NCI-H82 (cell line): Measurements from ENCODE around the gene IQCH.
A peak's percentile ranks its signal among the peaks of the same experiment; 100 is the strongest.
"Not testable (repeated sequence)": the region's sequence is repeated elsewhere in the genome, so short reads cannot be mapped to it uniquely, and the experiment has no call there.

Source experiments
- DNase-seq: peaks from one replicate; lab custom pipeline; 2025; lab: John Stamatoyannopoulos, UW

The IQCH gene

DNA sequence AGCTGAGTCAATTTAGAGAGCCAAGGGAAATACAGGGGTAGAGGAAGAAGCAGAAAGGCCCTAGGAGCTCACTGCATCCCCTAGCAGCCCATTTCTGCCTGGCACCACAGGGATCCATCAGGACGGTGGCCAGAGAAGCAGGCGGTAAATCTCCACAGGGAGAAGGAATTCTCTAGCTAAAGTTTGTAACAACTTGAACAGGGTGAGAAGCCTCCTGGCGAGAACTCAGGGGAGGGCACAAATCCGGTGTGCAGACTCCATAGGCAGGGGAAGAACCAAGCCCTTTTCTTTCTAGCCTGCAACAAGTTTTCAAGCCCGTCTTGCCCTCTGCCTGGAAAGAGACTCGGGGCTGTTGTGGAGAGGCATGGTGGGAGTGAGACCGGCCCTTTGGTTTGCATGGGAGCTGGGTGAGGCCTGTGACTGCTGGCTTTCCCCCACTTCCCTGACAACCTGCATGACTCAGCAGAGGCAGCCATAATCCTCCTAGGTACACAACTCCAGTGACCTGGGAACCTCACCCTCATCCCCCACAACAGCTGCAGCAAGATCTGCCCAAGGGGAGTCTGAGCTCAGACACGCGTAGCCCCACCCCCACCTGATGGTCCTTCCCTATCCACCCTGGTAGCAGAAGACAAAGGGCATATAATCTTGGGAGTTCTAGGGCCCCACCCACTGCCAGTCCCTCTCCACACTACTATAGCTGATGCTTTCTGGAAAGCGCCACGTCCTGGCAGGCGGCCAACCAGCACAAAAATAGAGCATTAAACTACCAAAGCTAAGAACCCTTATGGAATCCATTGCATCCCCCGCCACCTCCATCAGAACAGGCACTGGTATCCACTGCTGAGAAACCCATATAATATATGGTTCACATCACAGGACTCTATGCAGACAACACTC lies 182.0 kb downstream of the IQCH start:
- peak; percentile 63 for DNase-seq

DNA sequence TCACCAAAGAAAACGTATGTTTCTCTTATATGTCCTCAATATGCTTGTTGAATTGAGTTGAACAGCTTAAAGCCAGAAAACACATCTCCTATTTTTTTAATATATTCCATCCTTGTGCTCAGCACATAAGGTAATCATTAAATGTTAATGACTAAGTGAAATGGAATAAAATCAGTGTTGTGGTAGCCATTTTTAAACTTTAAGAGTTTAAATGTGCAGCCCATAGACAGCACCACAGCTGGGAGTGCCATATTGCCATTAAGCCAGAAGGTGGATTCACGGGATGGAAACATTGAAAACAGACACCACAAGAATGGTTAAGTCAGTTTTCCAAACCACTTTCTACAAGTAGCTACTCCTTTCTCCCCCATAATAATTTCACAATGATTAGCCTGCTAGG lies 189.5 kb downstream of the IQCH start:
- DNase-seq: no peak

DNA sequence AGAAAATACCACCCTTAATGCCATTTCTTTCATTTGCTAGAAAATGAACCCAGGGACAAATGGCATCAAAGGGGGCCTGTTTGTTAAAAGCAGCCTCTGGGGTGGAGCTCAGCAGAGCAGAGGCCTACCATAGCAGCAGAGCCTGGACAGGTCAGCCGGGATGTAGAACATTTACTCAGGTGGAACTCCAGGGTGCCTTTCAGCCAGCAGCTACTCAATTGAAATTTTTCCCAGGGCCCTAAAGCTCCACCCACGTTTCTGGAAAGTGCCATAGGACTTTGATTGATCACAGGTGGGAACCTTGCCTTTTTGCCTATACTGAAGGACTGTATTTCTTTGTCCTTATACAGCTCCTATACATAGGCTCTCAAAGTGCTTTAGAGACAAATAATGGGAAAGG lies 191.9 kb downstream of the IQCH start:
- no peak for DNase-seq

DNA sequence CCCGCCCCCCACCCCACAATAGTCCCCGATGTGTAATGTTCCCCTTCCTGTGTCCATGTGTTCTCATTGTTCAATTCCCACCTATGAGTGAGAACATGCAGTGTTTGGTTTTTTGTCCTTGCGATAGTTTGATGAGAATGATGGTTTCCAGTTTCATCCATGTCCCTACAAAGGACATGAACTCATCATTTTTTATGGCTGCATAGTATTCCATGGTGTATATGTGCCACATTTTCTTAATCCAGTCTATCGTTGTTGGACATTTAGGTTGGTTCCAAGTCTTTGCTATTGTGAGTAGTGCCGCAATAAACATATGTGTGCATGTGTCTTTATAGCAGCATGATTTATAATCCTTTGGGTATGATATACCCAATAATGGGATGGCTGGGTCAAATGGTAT lies 193.8 kb downstream of the IQCH start:
- not testable (repeated sequence) for DNase-seq

DNA sequence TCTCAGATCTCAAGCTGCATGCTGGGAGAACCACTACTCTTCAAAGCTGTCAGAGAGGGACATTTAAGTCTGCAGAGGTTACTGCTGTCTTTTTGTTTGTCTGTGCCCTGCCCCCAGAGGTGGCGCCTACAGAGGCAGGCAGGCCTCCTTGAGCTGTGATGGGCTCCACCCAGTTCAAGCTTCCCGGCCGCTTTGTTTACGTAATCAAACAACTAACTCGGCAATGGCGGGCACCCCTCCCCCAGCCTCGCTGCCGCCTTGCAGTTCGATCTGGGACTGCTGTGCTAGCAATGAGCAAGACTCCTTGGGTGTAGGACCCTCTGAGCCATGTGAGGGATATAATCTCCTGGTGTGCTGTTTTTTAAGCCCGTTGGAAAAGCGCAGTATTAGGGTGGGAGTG lies 199.1 kb downstream of the IQCH start:
- DNase-seq: not testable (repeated sequence)

DNA sequence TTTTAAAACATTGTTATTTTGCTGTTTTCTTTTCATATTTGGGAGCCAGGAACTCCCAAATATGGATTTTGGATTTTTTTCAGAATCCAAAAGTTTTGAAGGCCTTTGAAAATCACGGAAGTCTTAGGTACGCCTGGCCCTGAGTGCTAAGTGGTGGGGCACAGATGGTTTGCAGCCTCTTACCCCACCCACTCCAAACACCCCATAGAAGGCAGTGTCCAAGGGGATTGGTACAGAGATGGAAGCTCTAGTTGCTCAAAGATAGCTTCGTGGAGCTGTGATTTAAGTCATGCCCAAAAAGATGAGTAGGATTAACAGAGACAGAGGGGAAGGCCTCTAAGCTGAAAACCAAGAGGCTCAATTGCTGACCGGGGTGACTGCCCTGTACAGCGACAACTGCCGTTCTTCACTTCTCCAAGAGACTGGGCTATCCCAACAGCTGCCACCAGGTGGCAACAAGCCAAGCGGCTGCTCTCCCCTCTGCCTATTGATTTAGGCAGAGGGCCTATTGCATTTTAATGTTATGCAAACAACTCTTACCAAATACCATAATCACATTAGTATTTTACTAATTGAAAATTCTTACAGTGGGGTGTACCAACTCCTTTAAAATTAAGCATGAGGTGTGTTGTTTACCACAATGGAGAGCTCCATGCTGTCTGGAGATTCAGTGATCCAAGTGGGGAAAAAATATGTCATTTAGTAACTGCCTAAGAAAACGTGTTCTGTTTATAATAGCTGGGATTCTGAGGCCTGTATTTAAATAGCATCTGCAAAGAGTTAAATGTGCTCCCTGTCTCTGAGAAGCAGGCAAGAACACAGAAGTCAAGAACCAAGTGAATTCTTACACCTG lies 202.3 kb downstream of the IQCH start:
- DNase-seq: peak; percentile 89

DNA sequence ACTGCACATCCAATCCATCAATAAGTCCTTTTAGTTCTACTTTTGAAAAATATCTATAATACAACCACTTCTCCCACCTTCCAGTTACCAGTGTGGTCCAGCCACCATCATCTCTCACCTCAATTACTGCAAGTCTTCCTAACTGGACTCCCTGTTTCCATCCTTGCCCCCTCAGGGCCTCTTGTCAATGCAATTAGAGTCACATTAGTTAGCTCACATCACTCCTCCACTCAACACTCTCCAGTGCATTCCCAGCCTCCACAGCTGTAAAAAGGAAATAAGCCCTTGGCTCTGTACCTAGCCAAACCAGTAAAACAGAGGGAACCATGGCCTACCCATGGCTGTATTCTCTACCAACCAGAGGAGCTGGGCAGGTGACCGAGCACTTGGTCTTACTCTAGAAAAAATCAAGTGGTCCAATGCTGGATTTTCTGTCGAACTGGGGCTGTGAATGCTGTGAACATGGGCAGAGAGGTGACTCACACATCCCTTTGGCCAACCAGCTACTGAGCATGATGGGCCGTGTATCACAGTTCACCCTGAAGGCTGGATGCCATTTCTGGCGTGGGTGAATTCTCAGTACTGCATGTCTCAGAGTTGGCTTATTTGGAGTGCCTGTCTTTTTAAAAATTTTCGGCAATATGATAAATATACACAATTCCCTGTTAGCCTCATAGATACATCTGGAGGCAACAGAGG lies 203.9 kb downstream of the IQCH start:
- peak; percentile 25 for DNase-seq

DNA sequence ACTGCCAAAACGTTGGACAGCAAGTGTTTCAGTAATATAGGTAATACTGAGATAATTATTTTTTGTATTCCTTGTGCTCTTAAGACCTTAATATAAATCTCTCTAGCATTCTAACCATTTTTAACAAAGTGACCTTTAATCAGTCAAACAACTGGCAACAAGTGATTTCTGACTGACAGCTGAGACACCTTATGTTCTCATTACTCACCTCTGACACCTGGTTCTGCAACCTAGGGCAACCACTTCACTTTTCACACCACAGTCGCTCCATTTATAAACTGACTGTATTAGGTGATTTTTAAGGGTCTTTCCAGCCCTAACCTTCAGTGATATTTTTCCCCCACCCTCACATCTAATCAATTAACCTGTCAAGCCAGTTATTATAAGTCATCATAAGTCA lies 205.9 kb downstream of the IQCH start:
- no peak for DNase-seq

DNA sequence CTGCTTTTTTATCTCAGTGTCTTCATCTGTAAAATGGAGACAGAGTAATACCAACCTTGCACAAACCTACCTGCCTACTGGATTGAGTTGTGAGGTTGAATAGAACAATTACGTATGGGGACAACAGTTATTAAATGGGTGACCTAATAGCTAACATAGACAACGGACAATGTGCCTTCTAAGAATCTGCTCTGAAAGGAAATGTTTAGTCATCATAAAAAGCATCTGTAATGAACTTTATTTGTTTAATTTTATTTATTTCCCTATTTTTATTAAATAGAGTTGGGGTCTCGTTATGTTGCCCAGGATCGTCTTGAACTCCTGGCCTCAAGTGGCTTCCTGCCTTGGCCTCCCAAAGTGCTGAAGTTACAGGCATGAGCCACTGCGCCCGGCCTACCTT lies 207.1 kb downstream of the IQCH start:
- no peak for DNase-seq

DNA sequence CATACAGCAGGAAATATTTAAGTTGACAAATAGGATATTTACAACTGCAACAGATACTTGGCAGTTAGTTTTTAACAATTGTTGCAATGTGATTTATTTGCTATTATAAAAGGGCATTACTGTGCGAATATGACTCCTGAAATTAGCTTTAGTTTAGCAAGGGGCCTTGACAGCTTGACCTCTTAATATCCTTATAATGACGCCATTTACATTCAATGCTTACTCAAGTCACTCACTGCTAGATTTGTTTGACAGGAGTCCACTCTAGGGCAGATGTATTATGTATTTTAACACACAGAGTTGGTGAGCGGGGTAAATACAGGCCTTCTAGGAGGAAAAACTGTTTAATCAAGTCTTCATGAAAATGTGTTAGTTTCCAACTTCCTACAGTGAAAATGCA lies 208.3 kb downstream of the IQCH start:
- no peak for DNase-seq

DNA sequence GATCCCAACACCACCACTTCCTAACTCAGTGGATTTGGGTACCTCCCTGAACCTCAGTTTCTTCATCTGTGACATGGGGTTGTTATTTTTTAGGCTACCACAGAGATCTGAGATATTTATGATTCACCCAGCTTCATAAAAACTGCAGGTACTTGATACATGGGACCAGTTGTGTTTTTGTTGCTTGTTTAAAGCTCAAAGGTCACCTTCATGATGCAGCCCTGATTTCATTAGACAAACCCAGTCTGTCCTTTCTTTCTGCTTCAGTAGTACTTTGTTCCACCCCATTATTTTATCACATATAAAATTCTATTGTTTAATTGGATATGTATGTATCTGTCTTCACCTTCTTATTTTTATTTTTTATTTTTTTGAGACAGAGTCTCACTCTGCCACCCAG lies 208.9 kb downstream of the IQCH start:
- DNase-seq: no peak

DNA sequence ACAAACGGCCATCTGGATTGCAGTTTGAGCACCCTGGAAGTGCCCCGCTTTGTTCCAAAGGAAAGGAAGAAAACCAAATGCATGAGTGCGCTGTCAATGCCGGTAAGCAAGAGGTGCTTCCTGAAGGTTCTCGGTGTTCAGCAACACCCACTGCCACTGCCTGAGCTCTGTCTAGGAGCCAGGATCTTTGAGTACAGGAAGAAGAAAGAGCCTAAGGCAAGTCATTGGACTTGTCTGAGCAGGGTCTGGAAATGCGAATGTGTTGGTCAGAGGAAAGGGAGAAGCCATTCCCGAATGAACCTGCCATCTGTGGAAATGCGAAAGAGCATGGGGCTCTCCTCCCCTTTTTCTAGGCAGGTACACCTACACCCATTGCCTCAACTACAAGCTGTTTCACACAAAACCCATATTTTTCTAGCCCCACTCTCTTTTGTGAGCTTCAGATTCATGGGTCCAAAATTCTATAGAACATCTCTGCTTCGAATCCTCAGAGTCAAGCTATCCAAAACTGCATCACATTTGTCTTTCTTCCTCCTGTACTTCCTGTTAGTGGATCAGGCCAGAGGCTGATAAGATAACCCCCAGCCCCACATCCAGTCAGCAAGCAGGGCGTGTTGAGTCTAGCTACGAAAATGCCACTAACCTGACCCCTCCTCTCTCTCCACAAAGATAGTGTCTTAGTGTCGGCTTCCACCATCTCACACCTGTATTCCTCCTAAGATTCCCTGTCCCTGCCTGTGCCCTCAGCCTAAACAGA lies 210.8 kb downstream of the IQCH start:
- DNase-seq: no peak

DNA sequence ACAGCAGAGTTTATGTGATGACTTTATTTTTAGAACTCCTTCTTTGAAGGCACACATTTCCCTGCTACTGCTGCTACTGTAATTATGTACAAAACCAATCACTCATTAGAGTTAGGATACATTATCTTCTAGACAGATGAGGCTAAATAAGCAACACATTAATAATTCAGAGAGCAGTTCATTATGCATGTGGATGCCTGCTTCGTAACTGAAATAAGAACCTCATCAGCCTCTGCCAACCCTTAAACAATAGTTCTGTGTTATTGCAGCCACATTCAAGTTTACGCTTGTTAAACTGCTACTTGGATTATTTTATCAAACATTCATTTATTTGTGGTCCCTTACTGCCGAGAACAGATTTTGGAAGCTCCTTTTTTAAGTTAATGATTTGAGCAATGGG lies 213.8 kb downstream of the IQCH start:
- no peak for DNase-seq

DNA sequence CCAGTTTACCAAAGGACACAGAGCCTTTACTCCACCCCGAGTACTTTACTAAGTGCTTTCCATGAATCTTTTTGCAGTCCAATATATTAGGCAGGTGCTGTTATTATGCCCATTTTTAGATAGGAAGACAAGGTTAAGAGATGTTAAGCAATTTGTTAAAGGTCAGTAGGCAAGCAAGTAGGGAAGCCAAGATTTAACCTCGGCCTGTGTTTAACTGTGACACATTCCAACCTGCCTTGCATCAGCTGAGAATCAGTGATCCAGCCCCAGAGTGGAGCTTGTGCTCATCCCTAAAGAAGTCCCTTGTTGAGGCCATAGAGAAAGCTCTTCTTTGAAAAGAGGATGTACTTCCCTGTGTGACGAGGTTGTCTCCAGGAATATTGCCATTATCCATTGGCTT lies 215.1 kb downstream of the IQCH start:
- DNase-seq: no peak

DNA sequence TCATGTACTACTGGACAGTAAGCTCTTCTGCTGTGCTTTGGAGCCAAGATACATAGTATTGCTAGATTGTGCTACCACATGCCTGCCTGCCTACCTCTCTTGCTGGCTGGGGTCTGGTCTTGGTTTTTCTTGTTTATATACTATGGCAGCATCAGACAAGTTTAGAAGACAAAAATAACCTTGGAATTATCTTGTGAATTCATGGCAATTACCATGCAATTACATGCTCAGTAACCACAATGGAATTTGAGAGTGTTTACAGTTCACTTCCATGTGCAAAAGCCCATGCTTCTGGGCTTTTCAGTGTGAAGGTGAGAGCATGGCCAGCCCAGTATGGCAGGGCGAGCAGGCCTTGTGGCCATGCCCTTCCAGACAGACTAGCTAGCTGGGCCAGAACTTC lies 218.4 kb downstream of the IQCH start:
- no peak for DNase-seq

DNA sequence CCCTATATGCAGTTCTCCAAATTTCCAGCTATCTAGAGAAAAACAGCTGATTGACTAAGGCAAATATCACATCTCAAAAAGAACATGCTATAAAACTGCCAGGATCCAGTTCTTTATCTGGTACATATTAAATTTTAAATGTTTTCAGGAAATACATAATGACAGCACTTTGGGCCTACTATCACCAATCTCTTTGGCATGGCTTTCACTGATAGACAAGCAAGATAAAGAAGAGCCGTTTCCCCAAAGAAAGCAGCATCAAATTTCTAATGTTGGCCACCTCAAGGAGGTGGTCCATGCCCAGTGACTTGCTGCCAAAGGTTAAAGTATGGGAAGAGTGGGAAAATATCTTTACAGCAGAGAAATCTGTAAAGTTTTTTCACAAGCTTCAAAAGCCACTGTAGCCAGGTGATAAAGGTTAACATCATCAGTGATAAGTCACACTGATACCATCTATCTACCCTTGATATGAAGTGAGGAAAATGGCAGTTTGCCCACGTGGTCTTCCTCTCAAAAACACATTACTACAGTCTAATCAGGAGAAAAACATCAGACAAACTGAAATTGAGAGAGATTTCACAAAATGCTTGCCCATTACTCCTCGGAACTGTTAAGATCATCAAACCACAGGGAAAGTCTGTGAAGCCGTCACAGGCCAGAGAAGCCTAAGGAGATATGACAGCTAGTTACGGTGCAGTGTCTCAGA lies 220.0 kb downstream of the IQCH start:
- DNase-seq: no peak

DNA sequence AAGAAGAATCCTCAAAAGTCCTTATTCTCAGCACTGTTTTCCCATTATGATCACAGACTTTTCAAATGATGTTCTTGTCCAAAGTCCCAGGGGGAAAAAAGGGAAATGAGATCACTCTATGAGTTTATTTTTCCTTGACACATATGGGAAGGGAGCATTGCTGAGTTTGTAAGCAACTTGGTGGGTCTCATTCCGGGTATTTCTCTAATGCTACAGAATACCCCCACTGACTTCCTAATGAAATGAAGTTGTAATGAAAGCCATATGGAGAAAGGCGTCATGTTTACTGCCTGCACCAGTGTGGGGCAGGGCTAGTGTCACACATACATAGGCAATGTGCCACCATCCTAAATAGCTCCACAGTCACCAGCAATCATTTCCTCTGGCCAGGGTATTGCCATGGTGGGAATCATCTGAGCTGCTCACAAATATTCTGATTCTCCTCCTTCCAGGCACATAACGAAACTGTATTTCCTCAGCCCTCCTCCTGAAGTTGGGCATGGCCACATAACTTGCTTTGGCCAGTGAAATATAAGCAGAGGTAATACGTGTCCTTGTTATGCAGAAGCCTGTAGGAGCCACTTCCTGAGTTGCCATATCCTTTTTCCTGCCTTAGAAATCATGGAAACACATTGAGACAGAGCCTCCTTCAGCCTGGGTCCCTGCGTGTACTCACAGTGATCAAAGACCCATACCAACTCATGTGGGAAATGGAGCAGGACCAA lies 225.4 kb downstream of the IQCH start:
- DNase-seq: no peak

DNA sequence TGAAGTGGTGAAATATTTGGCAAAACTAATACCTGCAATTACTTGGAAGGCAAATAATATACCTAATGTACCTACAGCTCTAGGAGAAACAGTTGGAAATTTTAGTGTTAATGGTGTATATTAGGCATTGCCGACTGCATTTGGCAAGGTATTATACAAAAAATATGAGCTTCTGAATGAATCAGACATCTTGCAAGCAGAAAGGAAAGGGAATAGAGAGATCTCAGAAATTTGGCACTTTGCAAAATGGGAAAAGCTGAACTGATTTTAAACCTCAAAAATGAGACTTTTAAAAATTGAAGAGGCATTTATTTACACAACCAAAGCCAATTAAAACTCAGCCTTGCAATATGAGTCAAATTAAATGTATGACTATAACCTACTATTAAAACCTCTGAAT lies 226.2 kb downstream of the IQCH start:
- DNase-seq: no peak

DNA sequence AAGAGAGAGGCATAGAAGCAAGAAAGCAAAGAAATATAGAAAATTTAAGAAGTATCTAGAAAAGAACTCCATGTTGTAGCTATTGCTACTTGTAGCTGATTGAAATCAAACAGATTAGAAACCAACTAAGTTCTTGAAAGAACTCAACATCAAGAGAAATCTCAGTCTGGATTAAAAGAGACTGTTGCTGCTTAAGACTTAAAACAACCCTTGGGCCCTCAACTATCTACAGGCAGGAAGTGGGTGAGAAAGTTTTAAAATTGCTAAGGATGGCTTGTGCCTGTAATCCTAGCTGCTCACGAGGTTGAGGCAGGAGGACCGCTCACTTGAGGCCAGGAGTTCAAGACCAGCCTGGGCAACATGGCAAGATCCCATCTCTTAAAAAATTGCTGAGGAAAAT lies 227.1 kb downstream of the IQCH start:
- no peak for DNase-seq

DNA sequence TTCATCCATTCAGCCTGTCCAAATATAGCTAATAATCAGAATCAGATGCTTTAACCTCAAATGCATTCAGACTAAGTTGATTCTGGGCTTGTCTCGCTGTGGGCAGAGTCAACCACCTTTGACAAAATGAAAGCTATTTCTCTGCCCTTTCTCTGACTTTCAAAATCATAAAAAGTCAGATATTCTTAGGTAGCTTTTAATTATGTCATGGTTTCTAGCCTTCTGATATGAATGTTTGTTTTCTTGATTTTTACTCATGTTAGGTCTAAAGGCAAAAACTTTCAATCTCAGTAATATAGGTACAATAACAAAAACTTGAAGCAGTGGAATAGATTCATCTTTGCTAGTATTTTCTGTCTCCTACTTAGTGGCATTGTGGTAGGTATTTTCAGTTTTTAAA lies 241.0 kb downstream of the IQCH start:
- no peak for DNase-seq
